Measurements from ENCODE around the gene PRPF19. TPM values are rescaled to one million over a fixed set of nuclear protein-coding genes. Genes with fewer than 3 reads are reported as not detected.
A peak's percentile ranks its signal among the peaks of the same experiment; 100 is the strongest.

Gene PRPF19
- total RNA-seq, 1 donor, result 39.8 TPM

GRCh38 chr11:60919956-60920355 is 13.6 kb upstream of the PRPF19 start:
- Histone ChIP-seq H3K36me3 (ENCODE audit: insufficient read depth, low read length) (peaks cover 11% of the 10 kb centered on the region), H3K27me3 (ENCODE audit: insufficient read depth, low read length) (no peaks in the 10 kb centered on the region), H4K20me1 (ENCODE audit: insufficient read depth, low read length) (peaks cover 3% of the 10 kb centered on the region), H2AFZ (ENCODE audit: low read length) (no peak overlapping the region), H3K79me2 (ENCODE audit: insufficient read depth, low read length) (peaks cover 27% of the 10 kb centered on the region), H3K4me1 (ENCODE audit: insufficient read depth, low read length) (peaks cover 21% of the 10 kb centered on the region), H3K4me3 (ENCODE audit: insufficient read depth, low read length) (no peak overlapping the region), H3K4me2 (ENCODE audit: insufficient read depth, low read length) (no peak overlapping the region), H3K9me3 (ENCODE audit: low read depth, low read length) (no peaks in the 10 kb centered on the region), H3K27ac (ENCODE audit: low read depth, low read length) (no peak overlapping the region)
- TF ChIP-seq CTCF (IDR thresholded peaks at IDR 0.05; ENCODE audit: extremely low read depth, low read depth, low read length), result no peak
- DNase-seq (ENCODE audit: insufficient read length, low spot score, missing footprints), result peak; percentile 87

GRCh38 chr11:60919320-60919719 is 12.9 kb upstream of the PRPF19 start:
- no peaks in the 10 kb centered on the region for H3K27me3 ChIP-seq (ENCODE audit: insufficient read depth, low read length)
- peaks cover 30% of the 10 kb centered on the region for H3K79me2 ChIP-seq (ENCODE audit: insufficient read depth, low read length)
- H3K27ac ChIP-seq (ENCODE audit: low read depth, low read length), result no peak overlapping the region
- peaks cover 11% of the 10 kb centered on the region for H3K36me3 ChIP-seq (ENCODE audit: insufficient read depth, low read length)
- DNase-seq (ENCODE audit: insufficient read length, low spot score, missing footprints), result no peak
- H3K4me3 ChIP-seq (ENCODE audit: insufficient read depth, low read length), result no peak overlapping the region
- H3K4me2 ChIP-seq (ENCODE audit: insufficient read depth, low read length), result no peak overlapping the region
- peaks cover 20% of the 10 kb centered on the region for H3K4me1 ChIP-seq (ENCODE audit: insufficient read depth, low read length)
- no peak for TF ChIP-seq CTCF (IDR thresholded peaks at IDR 0.05; ENCODE audit: extremely low read depth, low read depth, low read length)
- H4K20me1 ChIP-seq (ENCODE audit: insufficient read depth, low read length), result peaks cover 3% of the 10 kb centered on the region
- no peaks in the 10 kb centered on the region for H3K9me3 ChIP-seq (ENCODE audit: low read depth, low read length)
- no peak overlapping the region for H2AFZ ChIP-seq (ENCODE audit: low read length)

- no peaks in the 10 kb centered on the region for H3K27me3 ChIP-seq (ENCODE audit: insufficient read depth, low read length)
- no peak overlapping the region for H3K27ac ChIP-seq (ENCODE audit: low read depth, low read length)
- peaks cover 3% of the 10 kb centered on the region for H4K20me1 ChIP-seq (ENCODE audit: insufficient read depth, low read length)
- H3K36me3 ChIP-seq (ENCODE audit: insufficient read depth, low read length), result peaks cover 11% of the 10 kb centered on the region
- peaks cover 17% of the 10 kb centered on the region for H3K4me1 ChIP-seq (ENCODE audit: insufficient read depth, low read length)
- peaks cover 31% of the 10 kb centered on the region for H3K79me2 ChIP-seq (ENCODE audit: insufficient read depth, low read length)
- H3K4me3 ChIP-seq (ENCODE audit: insufficient read depth, low read length), result no peak overlapping the region
- TF ChIP-seq CTCF (IDR thresholded peaks at IDR 0.05; ENCODE audit: extremely low read depth, low read depth, low read length), result no peak
- H3K9me3 ChIP-seq (ENCODE audit: low read depth, low read length), result no peaks in the 10 kb centered on the region
- no peak overlapping the region for H2AFZ ChIP-seq (ENCODE audit: low read length)
- no peak overlapping the region for H3K4me2 ChIP-seq (ENCODE audit: insufficient read depth, low read length)
- DNase-seq (ENCODE audit: insufficient read length, low spot score, missing footprints), result peak; percentile 91
Observed at GRCh38 chr11:60918939-60919265, 12.5 kb upstream of the PRPF19 start.

- peaks cover 11% of the 10 kb centered on the region for H3K36me3 ChIP-seq (ENCODE audit: insufficient read depth, low read length)
- H2AFZ ChIP-seq (ENCODE audit: low read length), result no peak overlapping the region
- H4K20me1 ChIP-seq (ENCODE audit: insufficient read depth, low read length), result peaks cover 3% of the 10 kb centered on the region
- H3K27ac ChIP-seq (ENCODE audit: low read depth, low read length), result no peak overlapping the region
- H3K4me3 ChIP-seq (ENCODE audit: insufficient read depth, low read length), result no peak overlapping the region
- H3K4me2 ChIP-seq (ENCODE audit: insufficient read depth, low read length), result no peak overlapping the region
- no peaks in the 10 kb centered on the region for H3K27me3 ChIP-seq (ENCODE audit: insufficient read depth, low read length)
- no peak for TF ChIP-seq CTCF (IDR thresholded peaks at IDR 0.05; ENCODE audit: extremely low read depth, low read depth, low read length)
- H3K79me2 ChIP-seq (ENCODE audit: insufficient read depth, low read length), result peaks cover 31% of the 10 kb centered on the region
- peaks cover 18% of the 10 kb centered on the region for H3K4me1 ChIP-seq (ENCODE audit: insufficient read depth, low read length)
- no peak for DNase-seq (ENCODE audit: insufficient read length, low spot score, missing footprints)
- H3K9me3 ChIP-seq (ENCODE audit: low read depth, low read length), result no peaks in the 10 kb centered on the region
Observed at GRCh38 chr11:60918251-60918938, 12.0 kb upstream of the PRPF19 start.

Measured in osteoblast (primary cell).